Endothelial cell of umbilical vein (primary cell): ENCODE measurements around the gene NWD2. TPM values are rescaled to one million over a fixed set of nuclear protein-coding genes. Genes with fewer than 3 reads are reported as not detected.

Experiments used
- BruUV-seq: library from RNA; stranded (reverse); fragments of 400-500 nt; replicated peaks from 2 replicates; lab custom pipeline; 2021; lab: Mats Ljungman, UMichigan
- CTCF ChIA-PET: fragments of 300-600, 350-600 bp; sonication (Branson Sonifier 250); formaldehyde crosslinking; loops from one replicate; lab custom pipeline; 2021; ENCODE audit warnings: antibody characterized with exemption, inconsistent platforms; lab: Charles Lee
- POLR2A ChIA-PET: fragments of 300-600, 350-600 bp; sonication (Branson Sonifier 250); formaldehyde crosslinking; loops from one replicate; lab custom pipeline; 2021; ENCODE audit warnings: antibody characterized with exemption, inconsistent platforms; lab: Charles Lee
- DNase-seq: peaks from one replicate; pipeline ENCODE4 v3.0.0-alpha.2; 2011; ENCODE audit warnings: low read depth, low spot score
- FAIRE-seq: peaks from 2 replicates; lab custom pipeline; 2011; peaks lifted over from hg19 to GRCh38; lab: Jason Lieb, UNC
- H2AFZ ChIP-seq: 2 replicates; pipeline ENCODE4 v1.6.0; 2012; ENCODE audit warnings: low read depth, low read length, control low read depth, inconsistent platforms
- H3K27ac ChIP-seq: 2 replicates; pipeline ENCODE4 v1.5.1; 2011; ENCODE audit warnings: low read depth, mild to moderate bottlenecking, control low read depth, low read length, moderate library complexity; ENCODE audit not compliant: insufficient read depth
- H3K27me3 ChIP-seq, 2 experiments: 2 replicates each; pipeline versions ENCODE4 v1.6.0 to v1.6.1; 2011; ENCODE audit warnings: low read length in 2 of 2, mixed read lengths in 1 of 2; ENCODE audit not compliant: control insufficient read depth in 2 of 2, insufficient read depth in 2 of 2
- H3K36me3 ChIP-seq, 2 experiments: 2 replicates in 1 of 2; 3 replicates in 1 of 2; pipeline ENCODE4 v1.5.1; 2011; ENCODE audit warnings: low read length in 2 of 2, mild to moderate bottlenecking in 1 of 2, moderate library complexity in 1 of 2; ENCODE audit not compliant: control insufficient read depth in 2 of 2, insufficient read depth in 2 of 2; ENCODE audit errors: extremely low read depth in 1 of 2
- H3K4me1 ChIP-seq: 3 replicates; pipeline ENCODE4 v1.5.1; 2011; ENCODE audit warnings: mild to moderate bottlenecking, low read length; ENCODE audit not compliant: control insufficient read depth, insufficient read depth; ENCODE audit errors: extremely low read depth
- H3K4me2 ChIP-seq: 2 replicates; pipeline ENCODE4 v1.6.1; 2011; ENCODE audit warnings: low read length, control low read depth, mixed read lengths; ENCODE audit not compliant: insufficient read depth
- H3K4me3 ChIP-seq, 3 experiments: fragments of 200-600 bp in 1 of 3; sonication (generic), shearing (Covaris generic) in 1 of 3; replicated peaks in 1 of 3; 2 replicates each; pipeline ENCODE4 v1.5.1; 2011 to 2016; ENCODE audit warnings: control low read depth in 3 of 3, low read length in 3 of 3, mild to moderate bottlenecking in 2 of 3, inconsistent platforms in 1 of 3, low read depth in 1 of 3, moderate library complexity in 1 of 3; ENCODE audit not compliant: insufficient read depth in 1 of 3
- H3K79me2 ChIP-seq: 2 replicates; pipeline ENCODE4 v1.6.0; 2012; ENCODE audit warnings: low read length, inconsistent platforms; ENCODE audit not compliant: control insufficient read depth, insufficient read depth
- H3K9ac ChIP-seq: replicated peaks from 2 replicates; pipeline ENCODE3; 2011; ENCODE audit warnings: low read length, control low read depth; ENCODE audit not compliant: insufficient read depth; ENCODE audit errors: extremely low read depth
- H3K9me1 ChIP-seq: replicated peaks from 3 replicates; pipeline ENCODE4 v1.6.0; 2011; ENCODE audit warnings: mild to moderate bottlenecking, low read length; ENCODE audit not compliant: control insufficient read depth, insufficient read depth; ENCODE audit errors: extremely low read depth
- H3K9me3 ChIP-seq: replicated peaks from 2 replicates; pipeline ENCODE4 v1.5.1; 2012; ENCODE audit warnings: low read length, inconsistent platforms; ENCODE audit not compliant: control insufficient read depth, insufficient read depth
- H4K20me1 ChIP-seq: replicated peaks from 2 replicates; pipeline ENCODE3; 2011; ENCODE audit warnings: mild to moderate bottlenecking, low read length; ENCODE audit not compliant: control insufficient read depth, insufficient read depth; ENCODE audit errors: extremely low read depth
- CTCF ChIP-seq, 2 donors: IDR thresholded peaks; 1 replicate in 1 of 2; 2 replicates in 1 of 2; pipeline ENCODE4 v1.5.1; 2011; ENCODE audit warnings: low read length in 2 of 2, mild to moderate bottlenecking in 2 of 2, moderate library complexity in 2 of 2, control low read depth in 1 of 2, inconsistent platforms in 1 of 2, low read depth in 1 of 2; ENCODE audit not compliant: insufficient read depth in 1 of 2; ENCODE audit errors: extremely low read depth in 1 of 2
- EZH2 ChIP-seq: IDR thresholded peaks from 2 replicates; pipeline ENCODE4 v1.6.1; 2012; ENCODE audit warnings: borderline replicate concordance, low read depth, mild to moderate bottlenecking, moderate library complexity, low read length, inconsistent platforms; ENCODE audit not compliant: severe bottlenecking
- FOS ChIP-seq: IDR thresholded peaks from 2 replicates; pipeline ENCODE4 v1.6.1; 2011; ENCODE audit warnings: mild to moderate bottlenecking, low read length, moderate library complexity, borderline replicate concordance; ENCODE audit not compliant: insufficient read depth
- GATA2 ChIP-seq: IDR thresholded peaks from 2 replicates; pipeline ENCODE4 v1.7.0; 2011; ENCODE audit warnings: low read depth, mild to moderate bottlenecking, moderate library complexity, mixed read lengths, low read length; ENCODE audit not compliant: insufficient read length, insufficient read depth
- JUN ChIP-seq: IDR thresholded peaks from 2 replicates; pipeline ENCODE4 v1.6.1; 2011; ENCODE audit warnings: borderline replicate concordance, low read depth; ENCODE audit not compliant: insufficient read length, insufficient read depth
- MAX ChIP-seq: IDR thresholded peaks from 2 replicates; pipeline ENCODE4 v1.6.1; 2011; ENCODE audit not compliant: insufficient read depth, insufficient read length
- MYC ChIP-seq: IDR thresholded peaks from one replicate; pipeline ENCODE4 v1.6.1; 2011; ENCODE audit warnings: mild to moderate bottlenecking, low read depth, low read length
- POLR2A ChIP-seq: IDR thresholded peaks from 2 replicates; pipeline ENCODE4 v1.6.1; 2012; ENCODE audit warnings: low read depth, mild to moderate bottlenecking, control low read depth, low read length
- POLR2AphosphoS5 ChIP-seq: IDR thresholded peaks from 2 replicates; pipeline ENCODE4 v1.6.1; 2012; ENCODE audit warnings: low read depth, mild to moderate bottlenecking, control low read depth, low read length, moderate library complexity; ENCODE audit not compliant: insufficient read depth
- dilution Hi-C: fragments of 300-500 bp; cut with MboI; formaldehyde crosslinking; loops from one replicate; pipeline ENCODE4 v1.15.0; 2019; ENCODE audit warnings: low sequenced_read_pairs; ENCODE audit not compliant: extremely low pct_ligation_motif_present
- intact Hi-C: fragments of 100-400 bp; cut with micrococcal nuclease; formaldehyde crosslinking; loops from one replicate; pipeline ENCODE4 v1.10.0; 2022
- polyA plus RNA-seq, 4 experiments: library from polyadenylated mRNA; depleted of rRNA in 3 of 4; stranded (reverse) in 3 of 4; unstranded in 1 of 4; fragments of >200 nt; gene quantifications; 2 replicates each; pipeline versions ENCODE4 v1.2.1 to v1.2.3, GENCODE V29; 2011 to 2012; ENCODE audit warnings: missing spikeins in 1 of 4
- total RNA-seq: library from RNA; stranded (reverse); gene quantifications from 2 replicates; pipeline ENCODE4 v1.2.3, GENCODE V29; 2021

Gene NWD2
- total and polyA plus RNA-seq, 2 donors (not counting 3 experiments of a cell fraction or from before 2014, with no cell fraction given) = not detected

GRCh38 chr4:37422638-37423037, 178.1 kb downstream of the NWD2 start:
- POLR2A ChIA-PET = no interaction called here
- FAIRE-seq = no peak
- no peaks in the 10 kb centered on the region for H3K9me1 ChIP-seq
- DNase-seq = no peak
- BruUV-seq = no TSS peak
- H3K27me3 ChIP-seq = peaks cover 0 to 3% of the 10 kb centered on the region in 2 experiments
- H3K36me3 ChIP-seq = no peaks in the 10 kb centered on the region
- no peaks in the 10 kb centered on the region for H3K9me3 ChIP-seq
- no peak overlapping the region for H2AFZ ChIP-seq
- H3K27ac ChIP-seq = no peak overlapping the region
- intact Hi-C loops = no loop called here
- H3K79me2 ChIP-seq = no peaks in the 10 kb centered on the region
- no peak overlapping the region for H3K9ac ChIP-seq
- no peak overlapping the region for H3K4me2 ChIP-seq
- no peaks in the 10 kb centered on the region for H4K20me1 ChIP-seq
- no peak overlapping the region for H3K4me3 ChIP-seq
- no peak for TF ChIP-seq EZH2
- no peak for TF ChIP-seq POLR2A
- no peak for TF ChIP-seq GATA2
- TF ChIP-seq MAX = no peak
- TF ChIP-seq CTCF (IDR thresholded peaks at IDR 0.05; ENCODE audit: extremely low read depth in 1 of 2, insufficient read depth in 1 of 2, low read depth in 1 of 2, low read length in 2 of 2) = no peak
- TF ChIP-seq POLR2AphosphoS5 = no peak
- no peak for TF ChIP-seq MYC
- TF ChIP-seq JUN = no peak
- TF ChIP-seq FOS = no peak
- dilution Hi-C loops = no loop called here
- CTCF ChIA-PET = interaction anchor here (1.1 kb wide), 1 partner anchor 33 kb away, joined by 3 read pairs; no protein-coding TSS in a partner anchor
- no peaks in the 10 kb centered on the region for H3K4me1 ChIP-seq
